Endothelial cell of umbilical vein (primary cell): ENCODE measurements around the gene DNAJB12. TPM values are rescaled to one million over a fixed set of nuclear protein-coding genes. Genes with fewer than 3 reads are reported as not detected.
A peak's percentile ranks its signal among the peaks of the same experiment; 100 is the strongest.

ENCODE experiments used
- BruUV-seq: library from RNA; stranded (reverse); fragments of 400-500 nt; replicated peaks from 2 replicates; lab custom pipeline; 2021; lab: Mats Ljungman, UMichigan
- CTCF ChIA-PET: fragments of 300-600, 350-600 bp; sonication (Branson Sonifier 250); formaldehyde crosslinking; loops from one replicate; lab custom pipeline; 2021; ENCODE audit warnings: antibody characterized with exemption, inconsistent platforms; lab: Charles Lee
- POLR2A ChIA-PET: fragments of 300-600, 350-600 bp; sonication (Branson Sonifier 250); formaldehyde crosslinking; loops from one replicate; lab custom pipeline; 2021; ENCODE audit warnings: antibody characterized with exemption, inconsistent platforms; lab: Charles Lee
- DNase-seq: peaks from one replicate; pipeline ENCODE4 v3.0.0-alpha.2; 2011; ENCODE audit warnings: low read depth, low spot score
- FAIRE-seq: peaks from 2 replicates; lab custom pipeline; 2011; peaks lifted over from hg19 to GRCh38; lab: Jason Lieb, UNC
- H2AFZ ChIP-seq: 2 replicates; pipeline ENCODE4 v1.6.0; 2012; ENCODE audit warnings: low read depth, low read length, control low read depth, inconsistent platforms
- H3K27ac ChIP-seq: 2 replicates; pipeline ENCODE4 v1.5.1; 2011; ENCODE audit warnings: low read depth, mild to moderate bottlenecking, control low read depth, low read length, moderate library complexity; ENCODE audit not compliant: insufficient read depth
- H3K27me3 ChIP-seq, 2 experiments: 2 replicates each; pipeline versions ENCODE4 v1.6.0 to v1.6.1; 2011; ENCODE audit warnings: low read length in 2 of 2, mixed read lengths in 1 of 2; ENCODE audit not compliant: control insufficient read depth in 2 of 2, insufficient read depth in 2 of 2
- H3K36me3 ChIP-seq, 2 experiments: 2 replicates in 1 of 2; 3 replicates in 1 of 2; pipeline ENCODE4 v1.5.1; 2011; ENCODE audit warnings: low read length in 2 of 2, mild to moderate bottlenecking in 1 of 2, moderate library complexity in 1 of 2; ENCODE audit not compliant: control insufficient read depth in 2 of 2, insufficient read depth in 2 of 2; ENCODE audit errors: extremely low read depth in 1 of 2
- H3K4me1 ChIP-seq: 3 replicates; pipeline ENCODE4 v1.5.1; 2011; ENCODE audit warnings: mild to moderate bottlenecking, low read length; ENCODE audit not compliant: control insufficient read depth, insufficient read depth; ENCODE audit errors: extremely low read depth
- H3K4me2 ChIP-seq: 2 replicates; pipeline ENCODE4 v1.6.1; 2011; ENCODE audit warnings: low read length, control low read depth, mixed read lengths; ENCODE audit not compliant: insufficient read depth
- H3K4me3 ChIP-seq, 3 experiments: fragments of 200-600 bp in 1 of 3; sonication (generic), shearing (Covaris generic) in 1 of 3; replicated peaks in 1 of 3; 2 replicates each; pipeline ENCODE4 v1.5.1; 2011 to 2016; ENCODE audit warnings: control low read depth in 3 of 3, low read length in 3 of 3, mild to moderate bottlenecking in 2 of 3, inconsistent platforms in 1 of 3, low read depth in 1 of 3, moderate library complexity in 1 of 3; ENCODE audit not compliant: insufficient read depth in 1 of 3
- H3K79me2 ChIP-seq: 2 replicates; pipeline ENCODE4 v1.6.0; 2012; ENCODE audit warnings: low read length, inconsistent platforms; ENCODE audit not compliant: control insufficient read depth, insufficient read depth
- H3K9ac ChIP-seq: replicated peaks from 2 replicates; pipeline ENCODE3; 2011; ENCODE audit warnings: low read length, control low read depth; ENCODE audit not compliant: insufficient read depth; ENCODE audit errors: extremely low read depth
- H3K9me1 ChIP-seq: replicated peaks from 3 replicates; pipeline ENCODE4 v1.6.0; 2011; ENCODE audit warnings: mild to moderate bottlenecking, low read length; ENCODE audit not compliant: control insufficient read depth, insufficient read depth; ENCODE audit errors: extremely low read depth
- H3K9me3 ChIP-seq: replicated peaks from 2 replicates; pipeline ENCODE4 v1.5.1; 2012; ENCODE audit warnings: low read length, inconsistent platforms; ENCODE audit not compliant: control insufficient read depth, insufficient read depth
- H4K20me1 ChIP-seq: replicated peaks from 2 replicates; pipeline ENCODE3; 2011; ENCODE audit warnings: mild to moderate bottlenecking, low read length; ENCODE audit not compliant: control insufficient read depth, insufficient read depth; ENCODE audit errors: extremely low read depth
- CTCF ChIP-seq, 2 donors: IDR thresholded peaks; 1 replicate in 1 of 2; 2 replicates in 1 of 2; pipeline ENCODE4 v1.5.1; 2011; ENCODE audit warnings: low read length in 2 of 2, mild to moderate bottlenecking in 2 of 2, moderate library complexity in 2 of 2, control low read depth in 1 of 2, inconsistent platforms in 1 of 2, low read depth in 1 of 2; ENCODE audit not compliant: insufficient read depth in 1 of 2; ENCODE audit errors: extremely low read depth in 1 of 2
- EZH2 ChIP-seq: IDR thresholded peaks from 2 replicates; pipeline ENCODE4 v1.6.1; 2012; ENCODE audit warnings: borderline replicate concordance, low read depth, mild to moderate bottlenecking, moderate library complexity, low read length, inconsistent platforms; ENCODE audit not compliant: severe bottlenecking
- FOS ChIP-seq: IDR thresholded peaks from 2 replicates; pipeline ENCODE4 v1.6.1; 2011; ENCODE audit warnings: mild to moderate bottlenecking, low read length, moderate library complexity, borderline replicate concordance; ENCODE audit not compliant: insufficient read depth
- GATA2 ChIP-seq: IDR thresholded peaks from 2 replicates; pipeline ENCODE4 v1.7.0; 2011; ENCODE audit warnings: low read depth, mild to moderate bottlenecking, moderate library complexity, mixed read lengths, low read length; ENCODE audit not compliant: insufficient read length, insufficient read depth
- JUN ChIP-seq: IDR thresholded peaks from 2 replicates; pipeline ENCODE4 v1.6.1; 2011; ENCODE audit warnings: borderline replicate concordance, low read depth; ENCODE audit not compliant: insufficient read length, insufficient read depth
- MAX ChIP-seq: IDR thresholded peaks from 2 replicates; pipeline ENCODE4 v1.6.1; 2011; ENCODE audit not compliant: insufficient read depth, insufficient read length
- MYC ChIP-seq: IDR thresholded peaks from one replicate; pipeline ENCODE4 v1.6.1; 2011; ENCODE audit warnings: mild to moderate bottlenecking, low read depth, low read length
- POLR2A ChIP-seq: IDR thresholded peaks from 2 replicates; pipeline ENCODE4 v1.6.1; 2012; ENCODE audit warnings: low read depth, mild to moderate bottlenecking, control low read depth, low read length
- POLR2AphosphoS5 ChIP-seq: IDR thresholded peaks from 2 replicates; pipeline ENCODE4 v1.6.1; 2012; ENCODE audit warnings: low read depth, mild to moderate bottlenecking, control low read depth, low read length, moderate library complexity; ENCODE audit not compliant: insufficient read depth
- dilution Hi-C: fragments of 300-500 bp; cut with MboI; formaldehyde crosslinking; loops from one replicate; pipeline ENCODE4 v1.15.0; 2019; ENCODE audit warnings: low sequenced_read_pairs; ENCODE audit not compliant: extremely low pct_ligation_motif_present
- intact Hi-C: fragments of 100-400 bp; cut with micrococcal nuclease; formaldehyde crosslinking; loops from one replicate; pipeline ENCODE4 v1.10.0; 2022
- polyA plus RNA-seq, 4 experiments: library from polyadenylated mRNA; depleted of rRNA in 3 of 4; stranded (reverse) in 3 of 4; unstranded in 1 of 4; fragments of >200 nt; gene quantifications; 2 replicates each; pipeline versions ENCODE4 v1.2.1 to v1.2.3, GENCODE V29; 2011 to 2012; ENCODE audit warnings: missing spikeins in 1 of 4
- total RNA-seq: library from RNA; stranded (reverse); gene quantifications from 2 replicates; pipeline ENCODE4 v1.2.3, GENCODE V29; 2021

The DNAJB12 gene
- total and polyA plus RNA-seq, 2 donors (not counting 3 experiments of a cell fraction or from before 2014, with no cell fraction given) = 27.2 to 44.2 TPM

- dilution Hi-C loops = no loop called here
- Histone ChIP-seq H3K4me2 (no peak overlapping the region), H3K36me3 (no peaks in the 10 kb centered on the region), H3K4me3 (no peak overlapping the region), H3K27me3 (no peaks in the 10 kb centered on the region), H4K20me1 (no peaks in the 10 kb centered on the region), H3K4me1 (peaks cover 44% of the 10 kb centered on the region), H3K9me1 (no peaks in the 10 kb centered on the region), H3K9me3 (no peaks in the 10 kb centered on the region), H3K9ac (no peak overlapping the region), H2AFZ (peak overlapping the region; percentile 5), H3K79me2 (no peaks in the 10 kb centered on the region), H3K27ac (peak overlapping the region; percentile 35)
- CTCF ChIA-PET = interaction anchor here (0.6 to 1.6 kb wide), 6 partner anchors 10 to 40 kb away, joined by 3 to 9 read pairs (median 4); no protein-coding TSS in a partner anchor
- peak; percentile 78 for DNase-seq
- POLR2A ChIA-PET = interaction anchor here (0.6 to 2.0 kb wide), 5 partner anchors 11 to 55 kb away, joined by 3 to 8 read pairs (median 4); partner anchors contain the start of gene DDIT4
- BruUV-seq = no TSS peak
- peak; percentile 76 for FAIRE-seq
- intact Hi-C loops = loop anchor here (5.0 kb wide), 1 partner anchor 143 kb away; no protein-coding TSS in a partner anchor
- no peak for TF ChIP-seq MYC
Measured at GRCh38 chr10:72315611-72316385, 38.9 kb downstream of the DNAJB12 start.

- no peak for TF ChIP-seq GATA2
- TF ChIP-seq EZH2 = no peak
- no peak for TF ChIP-seq FOS
- TF ChIP-seq POLR2A = no peak
- TF ChIP-seq JUN = no peak
- TF ChIP-seq MAX = no peak
- TF ChIP-seq MYC = no peak
- TF ChIP-seq POLR2AphosphoS5 = no peak
- TF ChIP-seq CTCF (IDR thresholded peaks at IDR 0.05; ENCODE audit: extremely low read depth in 1 of 2, insufficient read depth in 1 of 2, low read depth in 1 of 2, low read length in 2 of 2) = no peak
- BruUV-seq = no TSS peak
- CTCF ChIA-PET = interaction anchor here (0.6 to 1.6 kb wide), 6 partner anchors 10 to 40 kb away, joined by 3 to 9 read pairs (median 4); no protein-coding TSS in a partner anchor
- dilution Hi-C loops = no loop called here
- Histone ChIP-seq H3K36me3 (no peaks in the 10 kb centered on the region), H2AFZ (peak overlapping the region; percentile 2), H3K4me1 (peaks cover 43% of the 10 kb centered on the region), H3K9ac (no peak overlapping the region), H3K4me3 (no peak overlapping the region), H3K4me2 (no peak overlapping the region), H3K27me3 (no peaks in the 10 kb centered on the region), H3K27ac (peak overlapping the region; percentile 35), H4K20me1 (no peaks in the 10 kb centered on the region), H3K9me3 (no peaks in the 10 kb centered on the region), H3K9me1 (no peaks in the 10 kb centered on the region), H3K79me2 (no peaks in the 10 kb centered on the region)
- DNase-seq (no peak), FAIRE-seq (no peak)
- POLR2A ChIA-PET = interaction anchor here (0.7 to 2.0 kb wide), 6 partner anchors 10 to 464 kb away, joined by 3 to 8 read pairs (median 5); partner anchors contain the start of genes DDIT4 and PSAP
- intact Hi-C loops = loop anchor here (5.0 kb wide), 1 partner anchor 143 kb away; no protein-coding TSS in a partner anchor
Measured at GRCh38 chr10:72315054-72315453, 39.7 kb downstream of the DNAJB12 start.
